Activated CD8-positive, alpha-beta memory T cell treated with anti-CD3 and anti-CD28 coated beads for 24 hours (primary cell): ENCODE data around the gene LRRK1.

Experiments
- DNase-seq: peaks from one replicate; pipeline ENCODE4 v3.0.0-alpha.2; 2020

The LRRK1 gene

GRCh38 chr15:100918690-100919480 lies at the start of gene LRRK1:
Gene LRRK1 (plus strand): TSS chr15:100919357. CDS start chr15:100924633, 5,276 bp downstream.
- DNase-seq = peak; percentile 72

DNA sequence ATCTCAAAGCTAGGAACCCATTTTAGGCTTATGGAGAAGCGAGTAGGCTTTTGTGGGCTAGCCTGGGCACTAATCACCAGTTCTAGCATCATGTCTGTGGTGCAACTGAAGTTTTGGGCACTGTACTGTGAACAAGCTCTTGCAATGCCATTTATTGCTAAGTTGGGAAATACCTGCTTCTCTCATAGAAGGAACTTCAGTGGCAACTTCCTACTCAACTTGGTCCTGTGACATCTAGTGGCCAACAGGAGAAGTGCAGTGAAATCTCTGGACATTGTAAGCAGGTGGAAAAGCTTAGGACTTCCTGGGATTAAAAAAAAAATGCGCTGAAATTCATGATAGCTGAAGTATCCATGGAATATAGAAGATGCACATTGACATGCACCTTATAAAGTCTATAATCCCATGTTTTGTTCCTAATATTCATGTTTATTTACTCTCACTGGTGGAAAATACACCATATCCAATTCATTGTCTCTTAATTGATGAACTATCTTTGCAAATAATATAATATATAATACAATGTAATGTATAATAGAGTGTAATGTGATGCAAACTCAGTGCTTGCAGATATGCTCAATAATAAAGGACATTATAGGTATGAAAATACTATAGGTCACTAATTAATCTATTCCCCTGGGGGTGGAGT lies 46.0 kb upstream of the LRRK1 start:
- peak; percentile 66 for DNase-seq

DNA sequence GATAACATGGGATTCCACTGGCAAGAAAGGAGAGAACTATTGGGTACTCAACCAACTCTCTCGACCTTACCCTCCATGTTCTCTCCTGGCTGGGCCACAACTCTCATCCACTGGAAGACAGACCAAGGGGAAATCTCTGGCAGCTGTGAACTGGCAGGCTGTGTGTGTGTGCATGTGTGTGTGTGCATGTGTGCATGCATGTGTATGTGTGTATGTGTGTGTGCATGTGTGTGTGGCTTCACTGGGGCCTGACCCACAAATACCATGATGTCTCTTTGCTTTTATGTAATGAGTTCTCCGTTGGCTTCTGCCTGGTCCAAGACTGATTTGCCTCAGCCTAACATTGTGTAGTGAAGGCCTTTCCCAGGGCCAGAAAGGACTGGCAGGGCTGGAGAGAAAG lies 43.7 kb upstream of the LRRK1 start:
- no peak for DNase-seq

GRCh38 chr15:100875976-100876375 lies 43.2 kb upstream of the LRRK1 start:
- no peak for DNase-seq

DNA sequence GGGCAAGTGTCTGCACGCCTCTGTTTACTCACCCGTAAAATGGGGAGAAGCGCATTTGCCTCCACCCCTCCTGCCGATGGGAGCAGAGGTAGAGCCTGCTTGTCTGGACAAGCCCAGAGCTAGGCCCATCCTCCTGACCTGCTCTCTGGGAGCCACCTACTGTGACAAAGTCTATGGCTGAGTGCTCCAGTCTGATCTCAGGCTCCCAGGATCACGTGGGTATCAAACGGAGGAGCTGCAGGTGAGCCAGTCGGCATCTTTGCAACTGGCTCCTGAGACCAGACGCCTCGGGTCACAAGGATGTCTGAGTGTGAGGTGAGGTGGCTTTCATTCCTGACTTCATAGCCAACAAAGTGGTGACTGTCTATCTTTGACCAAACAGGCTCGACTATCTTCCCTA lies 41.6 kb upstream of the LRRK1 start:
- DNase-seq = no peak

DNA sequence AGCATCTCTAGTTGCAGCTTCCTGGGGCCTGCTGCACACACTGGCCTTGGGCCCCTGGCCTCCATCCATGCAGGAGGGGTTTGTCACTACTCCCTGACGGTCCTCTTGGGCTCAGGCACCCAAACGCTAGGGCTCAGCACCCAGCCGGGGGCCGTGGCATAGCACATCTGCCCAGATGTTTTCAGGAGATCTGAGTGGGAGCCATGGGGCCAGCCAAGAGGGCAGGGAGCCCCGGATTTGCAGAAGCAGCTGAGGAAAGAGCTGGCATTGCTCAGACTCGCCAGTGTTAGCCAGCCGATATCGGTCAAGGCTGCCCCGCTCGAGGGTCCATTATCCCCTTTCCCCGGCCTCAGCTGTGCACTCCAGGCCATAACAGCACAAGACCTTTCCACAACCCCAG lies 41.0 kb upstream of the LRRK1 start:
- no peak for DNase-seq

DNA sequence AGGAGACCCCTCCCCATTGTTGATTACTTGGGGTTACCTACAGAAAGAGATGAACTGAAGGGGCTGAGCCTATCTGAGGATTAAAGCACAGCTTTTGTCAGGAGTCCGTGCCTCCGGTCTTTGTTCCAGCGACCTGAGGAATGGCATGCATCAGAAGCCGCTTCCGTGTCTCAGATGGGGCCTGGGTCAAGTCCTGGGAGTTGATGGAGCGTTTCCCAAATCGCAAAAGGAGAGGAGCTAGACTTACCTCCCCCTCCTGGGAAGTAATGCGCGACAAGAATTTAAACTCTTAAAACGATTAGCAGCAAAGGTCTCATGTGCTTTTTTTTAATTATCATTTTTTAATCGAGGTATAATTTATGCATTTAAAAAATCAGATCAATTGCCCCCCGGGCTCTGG lies 40.5 kb upstream of the LRRK1 start:
- DNase-seq = no peak

- DNase-seq = no peak
Measured at GRCh38 chr15:100879061-100879463, 40.1 kb upstream of the LRRK1 start.

DNA sequence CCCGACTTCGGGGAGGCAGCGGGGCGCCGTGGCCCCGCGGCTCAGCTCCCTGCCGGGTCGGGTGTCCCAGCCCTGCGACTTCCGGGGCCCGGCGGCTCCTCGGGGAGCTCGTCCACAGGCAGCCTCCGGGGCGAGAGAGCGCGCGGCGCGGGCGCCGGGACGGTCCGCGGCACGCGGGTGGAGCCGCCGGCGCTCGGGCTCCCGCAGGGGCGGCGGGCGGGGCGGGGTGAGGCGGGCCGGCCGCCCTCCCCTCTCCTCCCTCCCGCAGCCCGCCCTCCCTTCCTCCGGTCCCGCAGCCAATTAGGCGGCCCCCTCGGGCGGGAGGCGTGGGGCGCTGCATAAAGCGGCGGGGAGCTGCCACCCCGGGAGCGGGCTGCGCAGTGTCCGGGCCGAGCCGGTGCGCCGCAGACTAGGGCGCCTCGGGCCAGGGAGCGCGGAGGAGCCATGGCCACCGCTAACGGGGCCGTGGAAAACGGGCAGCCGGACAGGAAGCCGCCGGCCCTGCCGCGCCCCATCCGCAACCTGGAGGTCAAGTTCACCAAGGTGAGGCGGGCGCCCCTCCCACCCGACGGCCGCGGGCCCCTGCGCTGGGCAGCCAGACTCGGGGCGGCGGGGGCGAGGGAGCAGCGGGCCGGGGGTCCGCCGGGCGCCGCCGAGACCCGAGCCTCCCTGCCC lies 39.6 kb upstream of the LRRK1 start, which contains the start of gene ALDH1A3:
Gene ALDH1A3 (plus strand): TSS at position 368 of the 675 bp plus-strand sequence. CDS start 77 bp downstream, at position 445.
- DNase-seq = peak; percentile 60

- no peak for DNase-seq
Measured at GRCh38 chr15:100880139-100880896, 38.8 kb upstream of the LRRK1 start.

GRCh38 chr15:100880897-100881242 lies 38.3 kb upstream of the LRRK1 start:
- DNase-seq = no peak

DNA sequence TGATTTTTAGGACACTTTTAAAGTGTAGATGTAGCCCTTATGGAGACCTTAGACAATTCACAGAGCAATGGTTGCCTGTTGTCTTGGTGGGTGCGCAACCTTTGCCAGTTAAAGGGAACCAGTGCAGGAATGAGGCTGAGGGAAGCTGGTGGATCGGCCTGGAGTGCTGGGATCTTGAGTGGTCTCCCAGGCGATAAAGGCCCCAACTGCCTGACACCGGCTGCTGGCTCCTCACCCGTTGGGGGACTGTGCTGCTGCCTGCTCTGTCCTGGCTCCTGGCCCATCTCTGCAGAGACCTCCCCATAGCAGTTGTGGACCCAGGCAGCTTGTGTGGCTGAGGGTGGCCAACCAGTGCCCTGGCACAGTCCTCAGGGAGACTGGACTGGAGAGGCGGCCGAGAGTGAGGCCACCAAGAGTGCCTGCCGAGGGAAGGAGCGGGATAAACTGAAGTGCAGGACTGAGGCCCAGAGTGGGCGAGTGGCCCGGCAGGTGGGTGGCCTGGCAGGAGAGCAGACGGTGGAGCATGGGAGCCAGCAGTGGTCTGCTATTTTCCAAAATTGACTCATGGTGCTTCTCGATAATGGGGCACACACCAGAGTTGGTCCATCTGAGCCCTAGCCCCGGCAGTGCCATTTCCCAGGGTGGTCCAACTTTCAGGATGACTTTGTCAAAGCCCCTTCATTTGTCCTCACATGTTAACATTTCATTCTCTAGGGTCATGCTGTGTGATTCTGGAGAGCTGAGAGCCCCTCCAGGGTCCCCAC lies 37.4 kb upstream of the LRRK1 start:
- DNase-seq = no peak

DNA sequence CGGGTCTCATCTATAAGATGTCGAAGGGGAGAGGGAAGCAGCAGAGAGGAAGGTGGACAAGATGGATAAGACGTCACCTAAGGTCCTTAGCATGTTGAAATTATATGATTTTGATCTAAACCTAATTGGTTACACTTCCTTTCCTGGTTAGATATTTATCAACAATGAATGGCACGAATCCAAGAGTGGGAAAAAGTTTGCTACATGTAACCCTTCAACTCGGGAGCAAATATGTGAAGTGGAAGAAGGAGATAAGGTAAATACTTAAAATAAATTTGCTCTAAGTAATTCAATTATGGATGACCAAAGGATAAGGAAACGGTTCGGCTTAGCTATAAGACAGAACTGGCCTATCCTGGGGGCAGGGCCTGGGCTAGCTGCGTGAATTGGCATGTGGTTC lies 34.0 kb upstream of the LRRK1 start:
- DNase-seq = no peak

DNA sequence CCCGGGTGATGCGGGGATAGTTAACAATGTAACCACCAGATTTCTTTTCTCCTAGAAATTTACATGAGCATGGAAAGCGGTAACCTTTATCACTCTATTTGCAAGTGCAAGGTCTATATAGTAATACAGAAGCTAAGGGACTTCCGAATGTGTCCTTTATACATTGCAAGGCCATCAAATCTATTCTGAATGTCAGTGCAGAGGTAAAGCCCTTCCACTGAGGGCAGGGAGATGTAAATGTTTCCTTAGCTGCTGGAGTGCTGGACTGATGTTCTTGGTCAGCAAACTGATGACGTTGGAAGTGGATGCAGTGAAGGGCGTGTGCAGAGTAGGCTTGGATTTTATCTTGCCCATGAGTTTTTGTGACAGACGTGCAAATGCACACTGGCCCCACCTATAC lies 33.3 kb upstream of the LRRK1 start:
- DNase-seq = no peak

- DNase-seq = no peak
Measured at GRCh38 chr15:100887211-100887913, 31.8 kb upstream of the LRRK1 start.

GRCh38 chr15:100889385-100890050 lies 29.6 kb upstream of the LRRK1 start:
- DNase-seq = no peak

DNA sequence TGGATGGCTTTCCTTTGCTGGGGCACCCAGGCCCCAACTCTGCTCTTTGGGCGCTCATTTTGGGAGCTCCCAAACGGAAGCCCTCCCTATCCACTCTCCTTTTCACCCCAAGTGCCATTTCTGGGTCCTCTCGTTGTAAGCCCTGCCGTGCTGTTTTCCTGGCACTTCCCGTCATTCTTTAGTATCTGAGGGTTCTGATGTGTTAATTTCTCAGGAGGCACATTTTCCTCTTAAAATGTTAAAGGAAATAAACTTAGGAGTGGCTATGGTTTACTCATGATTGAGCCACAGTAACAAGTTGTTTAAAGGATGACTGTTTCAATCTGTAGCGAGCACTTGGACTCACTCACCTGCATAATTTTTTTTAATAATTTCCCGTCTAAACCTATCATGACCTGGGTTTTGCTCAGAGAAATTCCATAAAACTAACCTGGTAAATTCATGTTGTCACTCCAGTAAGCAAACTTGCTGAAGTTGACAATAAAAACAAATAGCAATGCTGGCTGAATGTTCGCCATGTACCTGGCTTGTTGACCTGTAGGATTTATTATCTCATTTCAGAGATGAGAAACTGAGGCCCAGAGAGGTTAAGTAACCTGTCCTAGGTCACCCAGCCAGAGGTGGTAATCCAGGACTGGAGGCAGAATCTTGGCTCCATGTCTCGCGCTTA lies 29.0 kb upstream of the LRRK1 start:
- DNase-seq = no peak

DNA sequence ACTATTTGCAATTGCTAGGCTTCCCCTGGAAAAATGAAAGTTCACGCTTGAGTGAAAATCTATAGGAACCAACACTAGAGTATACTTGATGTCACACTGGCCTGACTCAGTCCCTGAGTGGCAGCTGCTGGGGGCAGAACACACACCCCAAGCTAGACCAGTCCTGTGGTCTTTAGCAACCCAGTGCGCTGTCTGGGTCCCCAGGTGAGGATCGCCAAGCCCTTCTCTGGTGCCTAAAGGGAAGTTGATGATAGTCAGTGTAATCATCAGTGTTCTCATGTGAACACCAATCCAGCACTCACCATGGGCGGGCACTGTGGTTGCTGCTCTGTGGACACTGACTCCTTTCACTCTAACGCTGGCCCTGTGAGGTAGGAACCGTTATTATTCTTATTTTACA lies 28.3 kb upstream of the LRRK1 start:
- DNase-seq = no peak

DNA sequence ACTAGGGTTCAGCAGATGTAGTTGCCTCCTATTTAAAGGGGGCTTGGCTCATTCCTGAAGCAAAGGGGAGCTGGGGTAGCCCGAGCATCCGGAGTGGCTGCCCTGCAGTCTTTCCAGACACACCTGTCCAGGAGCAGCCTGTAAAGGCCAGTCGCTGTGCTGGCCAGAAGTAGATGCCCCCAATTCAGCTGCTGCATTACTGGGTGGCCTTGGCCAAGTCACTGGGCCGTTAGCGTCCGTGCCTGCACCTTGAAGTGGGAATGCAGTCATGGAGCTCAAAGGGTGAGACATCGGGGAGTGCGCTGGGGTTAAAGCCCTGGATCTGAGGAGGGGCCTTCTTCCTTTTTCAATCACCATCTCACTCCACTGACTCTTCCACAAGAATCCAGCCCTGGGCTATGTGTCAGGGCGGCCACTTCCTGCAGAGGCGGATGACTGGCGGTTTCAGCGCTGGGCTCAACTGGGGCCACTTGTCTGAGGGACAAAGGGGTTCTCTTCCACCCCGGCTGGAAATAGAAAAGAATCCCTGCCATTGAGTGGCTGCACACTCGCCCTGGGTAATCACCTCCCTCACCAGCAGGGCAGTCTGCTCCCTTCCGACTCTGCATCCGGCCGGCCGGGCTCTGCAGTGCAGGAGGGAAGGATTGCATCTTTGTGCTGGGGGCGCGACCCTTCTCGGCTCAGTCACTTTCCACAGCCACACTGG lies 27.7 kb upstream of the LRRK1 start:
- DNase-seq = no peak

DNA sequence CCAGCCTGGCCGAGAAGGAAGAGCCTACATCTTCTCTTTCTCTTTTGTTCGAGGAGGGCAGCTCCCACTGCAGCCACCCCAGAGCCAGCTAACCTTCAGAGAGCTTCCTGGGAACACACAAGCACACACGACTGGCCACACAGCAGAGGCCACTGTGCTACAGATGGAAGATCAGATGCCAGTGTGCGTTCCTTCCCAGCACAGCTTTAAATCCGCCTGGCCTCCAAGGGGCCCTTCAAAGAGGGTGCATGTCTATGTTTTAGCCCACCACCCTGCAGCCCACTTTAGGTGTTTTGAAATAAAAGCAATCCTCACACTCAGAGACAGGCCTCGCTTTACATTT lies 27.2 kb upstream of the LRRK1 start:
- no peak for DNase-seq
